GM23338 (cell line): Measurements from ENCODE around the gene ULK4. TPM values are rescaled to one million over a fixed set of nuclear protein-coding genes. Genes with fewer than 3 reads are reported as not detected.

ENCODE experiments used
- ATAC-seq: fragments of 200-7000 bp; cut with Tn5 transposase; 3 replicates; pipeline ENCODE4 v1.9.1; 2020
- DNase-seq: peaks from one replicate; pipeline ENCODE4 v3.0.0-alpha.2; 2015; ENCODE audit warnings: low spot score
- H2AFZ ChIP-seq: fragments of 200-600 bp; sonication (generic); 2 replicates; pipeline ENCODE4 v1.8.0; 2016; ENCODE audit warnings: antibody characterized with exemption, mild to moderate bottlenecking, moderate library complexity
- H3F3A ChIP-seq: fragments of 200-600 bp; sonication (generic); replicated peaks from 2 replicates; pipeline ENCODE4 v1.8.0; 2017; ENCODE audit warnings: antibody characterized with exemption, mixed run types, low read depth
- H3K27ac ChIP-seq: fragments of 200-600 bp; sonication (generic); 2 replicates; pipeline ENCODE4 v1.6.1; 2016; ENCODE audit warnings: low read depth
- H3K27me3 ChIP-seq: fragments of 200-600 bp; sonication (generic); 2 replicates; pipeline ENCODE4 v1.8.0; 2016; ENCODE audit warnings: mild to moderate bottlenecking, mixed run types, moderate library complexity; ENCODE audit not compliant: insufficient read depth
- H3K36me3 ChIP-seq: fragments of 200-600 bp; sonication (generic); 2 replicates; pipeline ENCODE4 v1.8.0; 2016; ENCODE audit warnings: mild to moderate bottlenecking; ENCODE audit not compliant: insufficient read depth
- H3K4me1 ChIP-seq: fragments of 200-600 bp; sonication (generic); 2 replicates; pipeline ENCODE4 v1.8.0; 2016; ENCODE audit warnings: mild to moderate bottlenecking, moderate library complexity; ENCODE audit not compliant: insufficient read depth
- H3K4me2 ChIP-seq: fragments of 200-600 bp; sonication (generic); 2 replicates; pipeline ENCODE4 v1.7.1; 2017; ENCODE audit warnings: mixed run types
- H3K4me3 ChIP-seq: fragments of 200-600 bp; sonication (generic); 2 replicates; pipeline ENCODE4 v1.6.1; 2016; ENCODE audit warnings: mixed run types
- H3K79me2 ChIP-seq: fragments of 200-600 bp; sonication (generic); replicated peaks from 2 replicates; pipeline ENCODE4 v1.8.0; 2017; ENCODE audit warnings: mild to moderate bottlenecking; ENCODE audit not compliant: insufficient read depth
- H3K9me2 ChIP-seq: fragments of 200-600 bp; sonication (generic); 2 replicates; pipeline ENCODE4 v1.8.0; 2017; ENCODE audit not compliant: insufficient read depth
- H4K20me1 ChIP-seq: fragments of 200-600 bp; sonication (generic); replicated peaks from 2 replicates; pipeline ENCODE4 v1.8.0; 2017; ENCODE audit warnings: mild to moderate bottlenecking; ENCODE audit not compliant: insufficient read depth
- H3K27ac Mint-ChIP-seq: 2 replicates; pipeline ENCODE4 v1.8.0; 2020; ENCODE audit warnings: inconsistent platforms, mild to moderate bottlenecking, moderate library complexity, mixed read lengths
- H3K27me3 Mint-ChIP-seq: 3 replicates; pipeline ENCODE4 v1.8.0; 2022; ENCODE audit warnings: low read depth, mild to moderate bottlenecking, moderate library complexity, mixed read lengths, inconsistent platforms; ENCODE audit not compliant: insufficient read depth, poor library complexity
- H3K36me3 Mint-ChIP-seq: 3 replicates; pipeline ENCODE4 v1.8.0; 2021; ENCODE audit warnings: low read depth, mild to moderate bottlenecking, inconsistent platforms, moderate library complexity, mixed read lengths
- H3K4me1 Mint-ChIP-seq: 3 replicates; pipeline ENCODE4 v1.8.0; 2020; ENCODE audit warnings: mild to moderate bottlenecking, inconsistent platforms, mixed read lengths
- H3K4me3 Mint-ChIP-seq: 3 replicates; pipeline ENCODE4 v1.8.0; 2021; ENCODE audit warnings: moderate library complexity, mild to moderate bottlenecking, inconsistent platforms, mixed read lengths
- H3K9me3 Mint-ChIP-seq: 3 replicates; pipeline ENCODE4 v1.8.0; 2020; ENCODE audit warnings: moderate library complexity, mild to moderate bottlenecking, inconsistent platforms, mixed read lengths
- CREB1 ChIP-seq: fragments of 250-450 bp; sonication (Bioruptor Pico); IDR thresholded peaks from 2 replicates; pipeline ENCODE4 v1.5.0; 2020; ENCODE audit warnings: low read depth, mild to moderate bottlenecking, moderate library complexity
- CTCF ChIP-seq, 2 experiments: fragments of 200-600 bp in 1 of 2; sonication (generic) in 1 of 2; conservative IDR thresholded peaks; 2 replicates each; pipeline versions ENCODE4 v1.5.1 to v1.6.1; 2016 to 2017; ENCODE audit warnings: antibody characterized with exemption in 2 of 2, low read depth in 2 of 2, mild to moderate bottlenecking in 2 of 2, moderate library complexity in 1 of 2
- ETS1 ChIP-seq: IDR thresholded peaks from 2 replicates; pipeline ENCODE4 v1.6.1; 2016; ENCODE audit warnings: antibody characterized with exemption
- EZH2 ChIP-seq: fragments of 200-600 bp; sonication (generic); IDR thresholded peaks from one replicate; pipeline ENCODE4 v1.8.0; 2017; ENCODE audit warnings: antibody characterized with exemption, mild to moderate bottlenecking, low read depth; ENCODE audit not compliant: unreplicated experiment
- EZH2phosphoT487 ChIP-seq: fragments of 200-600 bp; sonication (generic); IDR thresholded peaks from one replicate; pipeline ENCODE4 v1.8.1; 2018; ENCODE audit warnings: antibody characterized with exemption; ENCODE audit not compliant: unreplicated experiment
- JUNB ChIP-seq: IDR thresholded peaks from one replicate; pipeline ENCODE4 v1.6.1; 2016; ENCODE audit warnings: antibody characterized with exemption; ENCODE audit not compliant: unreplicated experiment
- NANOG ChIP-seq: IDR thresholded peaks from 2 replicates; pipeline ENCODE4 v1.6.1; 2016; ENCODE audit warnings: antibody characterized with exemption, borderline replicate concordance
- POLR2AphosphoS5 ChIP-seq: IDR thresholded peaks from 2 replicates; pipeline ENCODE4 v1.6.1; 2016; ENCODE audit warnings: antibody characterized with exemption, low read depth
- REST ChIP-seq: IDR thresholded peaks from one replicate; pipeline ENCODE4 v1.6.1; 2018; ENCODE audit warnings: antibody characterized with exemption; ENCODE audit not compliant: unreplicated experiment
- STAT1 ChIP-seq: IDR thresholded peaks from one replicate; pipeline ENCODE4 v1.6.1; 2016; ENCODE audit warnings: antibody characterized with exemption; ENCODE audit not compliant: unreplicated experiment
- ZNF114 ChIP-seq: fragments of 250-450 bp; sonication (Bioruptor Pico); IDR thresholded peaks from 2 replicates; pipeline ENCODE4 v1.5.0; 2020; ENCODE audit warnings: mild to moderate bottlenecking, moderate library complexity
- ZNF331 ChIP-seq: fragments of 250-450 bp; sonication (Bioruptor Pico); IDR thresholded peaks from 2 replicates; pipeline ENCODE4 v1.5.0; 2020; ENCODE audit warnings: low read depth, mild to moderate bottlenecking, moderate library complexity
- ZNF462 ChIP-seq: fragments of 250-450 bp; sonication (Bioruptor Pico); IDR thresholded peaks from 2 replicates; pipeline ENCODE4 v1.5.0; 2020; ENCODE audit warnings: mild to moderate bottlenecking, moderate library complexity
- polyA plus RNA-seq: library from polyadenylated mRNA; unstranded; fragments of >200 nt; fragmentation: Nextera tagmentation; extraction: Ambion mirVana; gene quantifications from 2 replicates; pipeline ENCODE4 v1.2.1, GENCODE V29; 2016
- total RNA-seq: library from RNA; depleted of rRNA; stranded (reverse); fragments of >200 nt; shearing (Covaris generic); gene quantifications from 2 replicates; pipeline ENCODE4 v1.2.3, GENCODE V29; 2014

ULK4 gene
- total and polyA plus RNA-seq, 2 experiments from 2014 or later: 20.8 to 41.4 TPM

GRCh38 chr3:42001777-42002176 is 39.9 kb upstream of the ULK4 start:
- H3K36me3 ChIP-seq: no peaks in the 10 kb centered on the region; the same call in 1 of the 2 replicates
- H3K27ac ChIP-seq: no peak overlapping the region
- Mint-ChIP-seq H3K9me3 (peaks cover 11% of the 10 kb centered on the region), H3K4me1 (peaks cover 7% of the 10 kb centered on the region; the same call in 2 of the 3 replicates), H3K27ac (no peak overlapping the region), H3K27me3 (peaks cover 4% of the 10 kb centered on the region), H3K36me3 (peaks cover 8% of the 10 kb centered on the region; the same call in 2 of the 3 replicates), H3K4me3 (no peak overlapping the region)
- no peak overlapping the region for H2AFZ ChIP-seq
- H3K79me2 ChIP-seq: no peaks in the 10 kb centered on the region
- H3K27me3 ChIP-seq: no peaks in the 10 kb centered on the region
- TF ChIP-seq ZNF462 (CRISPR knock-in tag) (no peak), EZH2 (no peak), ZNF114 (CRISPR knock-in tag) (no peak), EZH2phosphoT487 (no peak), CREB1 (no peak), NANOG (no peak), ETS1 (no peak), POLR2AphosphoS5 (no peak), ZNF331 (no peak), JUNB (no peak), CTCF (conservative IDR thresholded peaks at IDR 0.05; ENCODE audit: low read depth in 2 of 2) (no peak), STAT1 (no peak), REST (no peak)
- H3K4me3 ChIP-seq: no peak overlapping the region
- H3F3A ChIP-seq: no peaks in the 10 kb centered on the region
- H3K9me2 ChIP-seq: no peaks in the 10 kb centered on the region
- no peak for ATAC-seq
- no peak for DNase-seq
- no peaks in the 10 kb centered on the region for H4K20me1 ChIP-seq
- H3K4me1 ChIP-seq: 0 out of 2 replicates have a peak, but pooled peaks cover 5% of the 10 kb centered on the region
- H3K4me2 ChIP-seq: no peak overlapping the region
